ENCODE data around the gene KCND3.

Gene KCND3

DNA sequence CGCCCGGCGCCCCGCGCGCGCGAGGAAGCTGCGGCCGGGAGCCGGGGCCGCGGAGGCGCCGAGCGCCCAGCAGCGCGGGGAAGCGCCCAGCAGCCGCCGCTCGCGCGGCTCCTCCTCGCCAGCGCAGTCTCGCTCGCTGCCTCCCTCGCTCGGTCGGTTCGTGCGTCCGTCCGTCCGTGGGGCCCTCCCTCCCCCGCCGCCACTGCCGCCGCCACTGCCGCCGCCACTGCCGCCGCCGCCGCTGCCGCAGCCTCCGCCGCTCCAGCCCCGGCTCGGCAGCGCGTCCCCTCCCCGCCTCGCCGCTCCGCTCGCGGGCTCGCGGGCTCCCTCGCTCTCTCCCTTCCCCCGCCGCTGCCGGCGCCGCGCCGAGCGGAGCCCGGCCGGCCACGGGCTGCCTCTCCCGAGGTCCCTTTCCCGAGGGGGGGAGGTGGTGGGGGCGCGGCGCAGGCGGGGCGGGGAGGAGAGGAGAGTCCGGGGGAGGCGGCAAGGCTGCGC, at the start of gene KCND3:
TSS of gene KCND3 (minus strand) at position 138 of the 495 bp plus-strand sequence.
- Histone ChIP-seq H3K27me3 (ENCODE audit: control insufficient read depth in 2 of 2, insufficient read depth in 2 of 2, low read length in 2 of 2) (peaks cover 20 to 21% of the 10 kb centered on the region in 2 donors), H3K27ac (ENCODE audit: low read depth in 2 of 2, low read length in 2 of 2) (no peak within 1 kb of the TSS), H3K9me3 (ENCODE audit: control insufficient read depth in 2 of 2, low read length in 2 of 2) (no peaks in the 10 kb centered on the region), H3K9ac (ENCODE audit: low read depth in 1 of 2, low read length in 2 of 2) (peak within 1 kb of the TSS in 1 of 2 donors; percentile 19), H3K4me3 (ENCODE audit: low read length in 2 of 2) (peak within 1 kb of the TSS; percentile 47 to 67), H3K36me3 (ENCODE audit: control insufficient read depth in 2 of 2, insufficient read depth in 2 of 2, low read length in 2 of 2) (no peaks in the 10 kb centered on the region), H3K4me1 (ENCODE audit: control insufficient read depth in 2 of 2, insufficient read depth in 2 of 2, low read length in 2 of 2) (peaks cover 11% of the 10 kb centered on the region in 2 donors)

DNA sequence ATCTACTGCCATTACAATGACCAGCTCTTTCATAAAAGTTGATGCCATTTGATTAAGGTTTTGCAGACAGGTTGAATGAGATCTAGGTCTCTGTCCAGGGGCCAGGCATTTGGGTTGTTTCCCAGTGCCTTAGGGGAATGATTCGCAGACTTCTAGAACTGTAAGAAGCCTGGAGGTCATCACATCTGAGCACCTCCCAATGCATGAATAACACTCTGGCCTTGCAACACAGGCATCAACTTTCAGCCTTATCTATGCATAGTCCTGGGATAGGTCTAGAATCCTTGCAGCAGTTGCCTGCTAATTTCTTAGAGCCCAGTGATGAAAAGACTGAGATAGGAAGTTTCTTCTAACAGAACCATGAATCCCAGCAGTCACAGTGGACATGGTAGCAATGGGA, 44.8 kb upstream of the KCND3 start:
- H3K4me1 ChIP-seq (ENCODE audit: control insufficient read depth in 2 of 2, insufficient read depth in 2 of 2, low read length in 2 of 2): no peaks in the 10 kb centered on the region
- H3K4me3 ChIP-seq (ENCODE audit: low read length in 2 of 2): no peak overlapping the region
- no peaks in the 10 kb centered on the region for H3K9me3 ChIP-seq (ENCODE audit: control insufficient read depth in 2 of 2, low read length in 2 of 2)
- no peak overlapping the region for H3K27ac ChIP-seq (ENCODE audit: low read depth in 2 of 2, low read length in 2 of 2)
- no peak overlapping the region for H3K9ac ChIP-seq (ENCODE audit: low read depth in 1 of 2, low read length in 2 of 2)
- H3K27me3 ChIP-seq (ENCODE audit: control insufficient read depth in 2 of 2, insufficient read depth in 2 of 2, low read length in 2 of 2): no peaks in the 10 kb centered on the region
- no peaks in the 10 kb centered on the region for H3K36me3 ChIP-seq (ENCODE audit: control insufficient read depth in 2 of 2, insufficient read depth in 2 of 2, low read length in 2 of 2)

DNA sequence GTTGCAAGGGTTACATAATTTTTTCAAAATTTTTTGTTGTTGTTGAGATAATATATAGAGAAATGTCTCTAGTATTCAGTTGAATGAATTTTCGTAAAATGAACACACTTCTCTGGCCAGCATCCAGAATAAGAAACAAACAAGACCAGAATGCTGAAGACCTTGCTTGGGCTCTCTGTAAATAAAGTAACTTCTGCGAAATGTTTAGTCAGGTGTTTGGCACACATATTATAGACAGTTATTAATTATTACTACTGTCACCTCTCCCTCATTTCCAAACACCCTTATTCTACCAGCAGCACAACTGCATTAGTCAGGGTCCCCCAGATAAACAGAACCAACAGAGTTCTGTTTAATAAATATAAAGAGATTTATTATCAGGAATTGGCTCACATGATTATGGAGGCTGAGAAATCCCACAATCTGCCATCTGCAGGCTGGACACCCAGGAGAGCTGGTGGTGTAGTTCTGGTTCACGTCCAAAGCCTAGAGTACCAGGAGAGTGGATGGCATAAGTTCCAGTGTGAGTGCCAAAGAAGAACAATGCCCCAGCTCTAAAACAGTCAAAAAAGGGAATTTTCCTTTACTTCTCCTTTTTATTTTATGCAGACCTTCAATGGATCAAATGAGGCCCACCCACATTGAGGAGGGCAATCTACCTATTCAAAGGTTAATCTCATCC, 44.1 kb upstream of the KCND3 start:
- H3K4me3 ChIP-seq (ENCODE audit: low read length in 2 of 2): no peak overlapping the region
- no peaks in the 10 kb centered on the region for H3K36me3 ChIP-seq (ENCODE audit: control insufficient read depth in 2 of 2, insufficient read depth in 2 of 2, low read length in 2 of 2)
- no peak overlapping the region for H3K27ac ChIP-seq (ENCODE audit: low read depth in 2 of 2, low read length in 2 of 2)
- H3K4me1 ChIP-seq (ENCODE audit: control insufficient read depth in 2 of 2, insufficient read depth in 2 of 2, low read length in 2 of 2): no peaks in the 10 kb centered on the region
- H3K27me3 ChIP-seq (ENCODE audit: control insufficient read depth in 2 of 2, insufficient read depth in 2 of 2, low read length in 2 of 2): no peaks in the 10 kb centered on the region
- no peak overlapping the region for H3K9ac ChIP-seq (ENCODE audit: low read depth in 1 of 2, low read length in 2 of 2)
- H3K9me3 ChIP-seq (ENCODE audit: control insufficient read depth in 2 of 2, low read length in 2 of 2): no peaks in the 10 kb centered on the region

DNA sequence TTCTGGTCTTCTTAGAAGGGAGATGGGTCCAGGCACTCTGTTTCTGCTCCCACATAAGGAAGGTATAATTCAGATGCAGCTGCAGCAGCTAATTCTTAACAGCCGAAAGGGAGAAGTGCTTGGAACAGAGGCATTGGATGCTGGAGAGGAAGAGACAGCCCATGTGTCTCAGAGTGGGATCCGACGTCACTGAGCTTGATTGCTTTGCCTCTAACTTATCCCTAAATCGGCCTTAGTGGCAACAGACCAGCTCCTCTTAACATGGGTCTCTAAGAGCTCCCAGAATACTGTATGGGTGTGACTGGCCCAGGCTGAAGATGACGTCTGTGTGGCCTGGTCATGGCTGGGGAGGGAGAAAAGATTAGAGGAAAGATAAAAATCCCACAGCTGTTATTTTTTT, 40.7 kb upstream of the KCND3 start:
- H3K9ac ChIP-seq (ENCODE audit: low read depth in 1 of 2, low read length in 2 of 2): no peak overlapping the region
- H3K36me3 ChIP-seq (ENCODE audit: control insufficient read depth in 2 of 2, insufficient read depth in 2 of 2, low read length in 2 of 2): no peaks in the 10 kb centered on the region
- no peak overlapping the region for H3K4me3 ChIP-seq (ENCODE audit: low read length in 2 of 2)
- no peak overlapping the region for H3K27ac ChIP-seq (ENCODE audit: low read depth in 2 of 2, low read length in 2 of 2)
- no peaks in the 10 kb centered on the region for H3K9me3 ChIP-seq (ENCODE audit: control insufficient read depth in 2 of 2, low read length in 2 of 2)
- no peaks in the 10 kb centered on the region for H3K27me3 ChIP-seq (ENCODE audit: control insufficient read depth in 2 of 2, insufficient read depth in 2 of 2, low read length in 2 of 2)
- no peaks in the 10 kb centered on the region for H3K4me1 ChIP-seq (ENCODE audit: control insufficient read depth in 2 of 2, insufficient read depth in 2 of 2, low read length in 2 of 2)

DNA sequence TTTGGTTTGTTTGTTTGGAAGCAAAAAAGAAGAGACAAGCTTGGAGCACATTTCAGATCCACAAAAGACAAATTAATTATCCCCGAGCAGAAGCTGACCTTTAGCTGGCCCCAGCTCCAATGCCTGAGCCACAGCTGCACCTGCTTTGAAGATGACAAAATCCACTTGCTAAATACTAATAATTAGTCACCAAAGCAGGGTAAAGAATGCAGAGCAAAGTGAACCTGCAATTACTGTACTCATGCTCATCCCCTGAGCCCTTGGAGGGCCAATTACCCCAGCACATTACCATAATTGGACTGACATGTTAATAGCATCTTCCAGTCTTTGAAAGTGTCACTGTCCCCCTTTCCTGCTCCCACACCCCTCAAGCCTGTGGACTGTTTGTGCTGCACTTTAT, 38.2 kb upstream of the KCND3 start:
- H3K9me3 ChIP-seq (ENCODE audit: control insufficient read depth in 2 of 2, low read length in 2 of 2): no peaks in the 10 kb centered on the region

DNA sequence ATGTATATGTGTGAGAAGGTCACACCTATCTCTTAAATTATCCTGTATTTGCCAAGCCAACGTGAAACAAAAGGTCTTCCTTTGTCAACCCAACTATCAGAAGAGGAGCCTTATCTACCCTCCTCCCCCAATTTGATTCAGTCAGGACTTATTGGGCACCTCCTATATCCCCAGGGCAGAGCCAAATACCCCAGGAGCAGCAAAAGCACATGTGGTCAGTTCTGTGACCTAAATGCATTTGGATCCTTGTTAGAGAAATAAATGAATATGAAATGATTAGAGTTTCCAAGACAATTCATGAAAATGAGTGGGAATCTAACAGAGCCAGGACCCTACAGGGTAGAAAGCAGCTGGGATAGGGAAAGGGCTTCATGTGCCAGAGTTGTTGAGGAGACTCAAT, 37.0 kb upstream of the KCND3 start:
- H3K36me3 ChIP-seq (ENCODE audit: control insufficient read depth in 2 of 2, insufficient read depth in 2 of 2, low read length in 2 of 2): no peaks in the 10 kb centered on the region
- no peaks in the 10 kb centered on the region for H3K27me3 ChIP-seq (ENCODE audit: control insufficient read depth in 2 of 2, insufficient read depth in 2 of 2, low read length in 2 of 2)
- no peaks in the 10 kb centered on the region for H3K4me1 ChIP-seq (ENCODE audit: control insufficient read depth in 2 of 2, insufficient read depth in 2 of 2, low read length in 2 of 2)
- no peaks in the 10 kb centered on the region for H3K9me3 ChIP-seq (ENCODE audit: control insufficient read depth in 2 of 2, low read length in 2 of 2)
- no peak overlapping the region for H3K4me3 ChIP-seq (ENCODE audit: low read length in 2 of 2)
- H3K27ac ChIP-seq (ENCODE audit: low read depth in 2 of 2, low read length in 2 of 2): no peak overlapping the region
- no peak overlapping the region for H3K9ac ChIP-seq (ENCODE audit: low read depth in 1 of 2, low read length in 2 of 2)

More for the DNA sequence above, 38.2 kb upstream of the KCND3 start:
- no peak overlapping the region for H3K9ac ChIP-seq (ENCODE audit: low read depth in 1 of 2, low read length in 2 of 2)
- H3K4me1 ChIP-seq (ENCODE audit: control insufficient read depth in 2 of 2, insufficient read depth in 2 of 2, low read length in 2 of 2): no peaks in the 10 kb centered on the region
- no peaks in the 10 kb centered on the region for H3K36me3 ChIP-seq (ENCODE audit: control insufficient read depth in 2 of 2, insufficient read depth in 2 of 2, low read length in 2 of 2)
- H3K27me3 ChIP-seq (ENCODE audit: control insufficient read depth in 2 of 2, insufficient read depth in 2 of 2, low read length in 2 of 2): no peaks in the 10 kb centered on the region
- no peak overlapping the region for H3K27ac ChIP-seq (ENCODE audit: low read depth in 2 of 2, low read length in 2 of 2)
- H3K4me3 ChIP-seq (ENCODE audit: low read length in 2 of 2): no peak overlapping the region

DNA sequence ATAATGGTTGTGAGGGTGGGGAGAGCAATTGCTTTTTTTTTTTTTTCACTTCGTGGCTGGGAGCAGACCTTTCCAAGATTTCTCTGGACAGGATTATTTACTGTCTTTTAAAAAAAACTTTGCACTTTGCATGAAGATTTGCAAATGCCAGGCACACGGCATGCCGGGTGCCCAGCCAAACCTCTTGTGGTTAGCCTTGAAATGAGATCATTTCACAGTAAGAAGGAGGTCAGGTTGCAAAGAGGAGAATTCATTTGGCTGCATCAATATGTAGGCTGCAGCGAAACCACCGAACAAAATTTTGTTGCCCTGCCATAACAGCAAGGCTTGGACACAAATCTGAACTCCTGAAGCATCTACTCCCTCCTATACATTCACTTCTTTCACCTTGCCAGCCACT, 36.5 kb upstream of the KCND3 start:
- Histone ChIP-seq H3K27me3 (ENCODE audit: control insufficient read depth in 2 of 2, insufficient read depth in 2 of 2, low read length in 2 of 2) (no peaks in the 10 kb centered on the region), H3K9ac (ENCODE audit: low read depth in 1 of 2, low read length in 2 of 2) (no peak overlapping the region), H3K27ac (ENCODE audit: low read depth in 2 of 2, low read length in 2 of 2) (no peak overlapping the region), H3K4me3 (ENCODE audit: low read length in 2 of 2) (no peak overlapping the region), H3K4me1 (ENCODE audit: control insufficient read depth in 2 of 2, insufficient read depth in 2 of 2, low read length in 2 of 2) (no peaks in the 10 kb centered on the region), H3K9me3 (ENCODE audit: control insufficient read depth in 2 of 2, low read length in 2 of 2) (no peaks in the 10 kb centered on the region), H3K36me3 (ENCODE audit: control insufficient read depth in 2 of 2, insufficient read depth in 2 of 2, low read length in 2 of 2) (no peaks in the 10 kb centered on the region)

DNA sequence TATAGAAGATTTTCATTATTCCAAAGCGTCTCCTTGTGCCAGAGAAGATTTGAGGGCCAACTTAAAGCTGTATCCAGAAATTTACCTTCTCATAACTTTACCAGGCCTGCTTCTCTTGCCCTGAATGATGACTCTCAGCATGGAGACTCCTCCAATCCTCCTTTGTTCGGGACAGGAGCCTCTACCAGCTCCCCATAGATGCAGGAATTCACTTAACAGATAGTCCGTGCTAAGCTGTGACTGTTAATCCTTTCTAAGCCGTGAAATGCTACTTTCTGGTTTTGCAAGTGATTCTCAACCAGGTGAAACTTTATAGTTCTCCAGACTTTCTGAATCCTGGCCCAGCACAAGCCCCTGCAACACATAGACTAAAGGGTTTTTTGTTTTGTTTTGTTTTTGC, 31.8 kb upstream of the KCND3 start:
- Histone ChIP-seq H3K4me1 (ENCODE audit: control insufficient read depth in 2 of 2, insufficient read depth in 2 of 2, low read length in 2 of 2) (no peaks in the 10 kb centered on the region), H3K9ac (ENCODE audit: low read depth in 1 of 2, low read length in 2 of 2) (no peak overlapping the region), H3K4me3 (ENCODE audit: low read length in 2 of 2) (no peak overlapping the region), H3K27ac (ENCODE audit: low read depth in 2 of 2, low read length in 2 of 2) (no peak overlapping the region), H3K27me3 (ENCODE audit: control insufficient read depth in 2 of 2, insufficient read depth in 2 of 2, low read length in 2 of 2) (no peaks in the 10 kb centered on the region), H3K9me3 (ENCODE audit: control insufficient read depth in 2 of 2, low read length in 2 of 2) (no peaks in the 10 kb centered on the region), H3K36me3 (ENCODE audit: control insufficient read depth in 2 of 2, insufficient read depth in 2 of 2, low read length in 2 of 2) (no peaks in the 10 kb centered on the region)

DNA sequence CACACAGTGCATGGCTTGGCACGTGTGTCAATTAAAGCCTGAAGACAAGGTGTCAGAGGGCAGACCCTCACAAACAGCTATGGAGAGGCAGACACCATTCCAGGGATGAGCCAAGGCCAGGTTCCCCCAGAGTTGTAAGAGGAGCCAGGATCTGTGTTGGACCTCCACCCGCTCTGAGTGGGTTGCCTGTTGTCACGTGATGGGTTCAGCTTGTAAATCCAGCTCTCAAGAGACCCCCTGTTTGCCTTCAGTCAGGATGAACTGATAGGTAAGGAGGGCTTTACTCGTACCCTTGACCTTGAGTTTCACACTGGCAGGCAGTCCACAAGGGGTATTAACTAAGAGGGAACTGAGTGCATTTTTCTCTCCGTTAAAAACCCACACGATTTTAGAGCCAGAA, 27.7 kb upstream of the KCND3 start:
- H3K9me3 ChIP-seq (ENCODE audit: control insufficient read depth in 2 of 2, low read length in 2 of 2): no peaks in the 10 kb centered on the region

DNA sequence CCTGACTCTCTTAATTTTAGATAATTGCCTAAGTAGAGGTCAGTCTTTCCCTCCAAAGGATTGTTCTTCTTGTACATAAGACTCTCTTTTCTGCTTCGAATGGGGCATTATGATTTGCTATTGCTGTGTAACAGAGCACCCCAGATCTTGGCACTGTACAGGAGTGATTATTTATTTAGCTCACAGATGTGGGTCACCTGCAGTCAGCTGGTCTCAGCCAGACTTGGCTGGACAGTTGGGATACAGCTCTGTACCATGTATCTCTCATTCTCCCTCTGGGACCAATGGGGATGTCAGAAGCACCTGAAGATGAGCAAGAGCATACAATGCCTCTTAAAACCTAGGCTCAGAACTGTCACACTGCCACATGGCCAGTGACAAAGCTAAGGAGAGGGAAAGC, 23.4 kb upstream of the KCND3 start:
- Histone ChIP-seq H3K4me3 (ENCODE audit: low read length in 2 of 2) (no peak overlapping the region), H3K36me3 (ENCODE audit: control insufficient read depth in 2 of 2, insufficient read depth in 2 of 2, low read length in 2 of 2) (no peaks in the 10 kb centered on the region), H3K4me1 (ENCODE audit: control insufficient read depth in 2 of 2, insufficient read depth in 2 of 2, low read length in 2 of 2) (no peaks in the 10 kb centered on the region), H3K9ac (ENCODE audit: low read depth in 1 of 2, low read length in 2 of 2) (no peak overlapping the region), H3K27ac (ENCODE audit: low read depth in 2 of 2, low read length in 2 of 2) (no peak overlapping the region), H3K9me3 (ENCODE audit: control insufficient read depth in 2 of 2, low read length in 2 of 2) (no peaks in the 10 kb centered on the region), H3K27me3 (ENCODE audit: control insufficient read depth in 2 of 2, insufficient read depth in 2 of 2, low read length in 2 of 2) (no peaks in the 10 kb centered on the region)

More for the DNA sequence above, 27.7 kb upstream of the KCND3 start:
- Histone ChIP-seq H3K9ac (ENCODE audit: low read depth in 1 of 2, low read length in 2 of 2) (no peak overlapping the region), H3K36me3 (ENCODE audit: control insufficient read depth in 2 of 2, insufficient read depth in 2 of 2, low read length in 2 of 2) (no peaks in the 10 kb centered on the region), H3K27me3 (ENCODE audit: control insufficient read depth in 2 of 2, insufficient read depth in 2 of 2, low read length in 2 of 2) (no peaks in the 10 kb centered on the region), H3K4me3 (ENCODE audit: low read length in 2 of 2) (no peak overlapping the region), H3K27ac (ENCODE audit: low read depth in 2 of 2, low read length in 2 of 2) (no peak overlapping the region), H3K4me1 (ENCODE audit: control insufficient read depth in 2 of 2, insufficient read depth in 2 of 2, low read length in 2 of 2) (no peaks in the 10 kb centered on the region)
